Erythroblast (primary cell): ENCODE results near the gene FAS.

Experiments used
- DNase-seq, 2 experiments: peaks; one replicate each; lab custom pipeline; 2025; lab: John Stamatoyannopoulos, UW
- GATA1 ChIP-seq: IDR thresholded peaks from 2 replicates; pipeline ENCODE4 v1.6.1; 2011; ENCODE audit warnings: low read depth, mild to moderate bottlenecking, control low read depth, low read length, moderate library complexity
- POLR2A ChIP-seq: IDR thresholded peaks from 2 replicates; pipeline ENCODE4 v1.6.1; 2011; ENCODE audit warnings: mild to moderate bottlenecking, low read length

The FAS gene

GRCh38 chr10:88980247-88980646 lies 10.4 kb upstream of the FAS start:
- TF ChIP-seq GATA1, result no peak
- TF ChIP-seq POLR2A, result no peak
- DNase-seq, result no peak

- TF ChIP-seq POLR2A (no peak), GATA1 (no peak)
- no peak for DNase-seq
Measured at GRCh38 chr10:88980800-88981199, 9.8 kb upstream of the FAS start.

GRCh38 chr10:88981435-88981834 lies 9.2 kb upstream of the FAS start:
- TF ChIP-seq GATA1 (no peak), POLR2A (no peak)
- DNase-seq, result no peak

- DNase-seq, result no peak
- TF ChIP-seq POLR2A (no peak), GATA1 (no peak)
Measured at GRCh38 chr10:88982366-88982765, 8.2 kb upstream of the FAS start.

GRCh38 chr10:88983206-88983605 lies 7.4 kb upstream of the FAS start:
- no peak for DNase-seq
- TF ChIP-seq GATA1, result no peak
- no peak for TF ChIP-seq POLR2A

- no peak for DNase-seq
- TF ChIP-seq GATA1 (no peak), POLR2A (no peak)
Measured at GRCh38 chr10:88983939-88984338, 6.7 kb upstream of the FAS start.

- TF ChIP-seq POLR2A (no peak), GATA1 (no peak)
- no peak for DNase-seq
Measured at GRCh38 chr10:88984525-88984924, 6.1 kb upstream of the FAS start.

GRCh38 chr10:88986549-88987242 lies 3.9 kb upstream of the FAS start:
- no peak for TF ChIP-seq POLR2A
- no peak for TF ChIP-seq GATA1
- DNase-seq, result peak; percentile 58 to 80

GRCh38 chr10:88987243-88987725 lies 3.3 kb upstream of the FAS start:
- no peak for TF ChIP-seq POLR2A
- TF ChIP-seq GATA1, result no peak
- DNase-seq, result no peak

GRCh38 chr10:88987840-88988239 lies 2.8 kb upstream of the FAS start:
- TF ChIP-seq POLR2A (no peak), GATA1 (no peak)
- no peak for DNase-seq

- TF ChIP-seq POLR2A (no peak), GATA1 (no peak)
- no peak for DNase-seq
Measured at GRCh38 chr10:88989423-88989822, 1.2 kb upstream of the FAS start.

GRCh38 chr10:88989824-88990383 lies 694 bp upstream of the FAS start:
- DNase-seq, result peak in 1 of 2 experiments; percentile 36
- no peak for TF ChIP-seq POLR2A
- TF ChIP-seq GATA1, result no peak

- peak; percentile 64 to 72 for DNase-seq
- TF ChIP-seq POLR2A, result peak; percentile 70
- TF ChIP-seq GATA1, result no peak
Measured at GRCh38 chr10:88991161-88991898, 732 bp downstream of the FAS start.

GRCh38 chr10:88991899-88992320 lies 1.3 kb downstream of the FAS start:
- DNase-seq, result no peak
- TF ChIP-seq GATA1 (no peak), POLR2A (no peak)
